Astrocyte (in vitro differentiated cells and primary cell): ENCODE data around the gene CCDC178. TPM values are rescaled to one million over a fixed set of nuclear protein-coding genes. Genes with fewer than 3 reads are reported as not detected.

Experiments
- DNase-seq: peaks from one replicate; pipeline ENCODE4 v3.0.0-alpha.2; 2010; ENCODE audit warnings: low read depth
- FAIRE-seq: peaks from 2 replicates; lab custom pipeline; 2011; peaks lifted over from hg19 to GRCh38; lab: Jason Lieb, UNC
- H2AFZ ChIP-seq: 2 replicates; pipeline ENCODE4 v1.6.0; 2012; ENCODE audit warnings: low read depth, low read length, inconsistent platforms
- H3K27ac ChIP-seq: 2 replicates; pipeline ENCODE4 v1.5.1; 2011; ENCODE audit warnings: low read depth, low read length, inconsistent platforms
- H3K27me3 ChIP-seq: 2 replicates; pipeline ENCODE4 v1.6.0; 2011; ENCODE audit warnings: low read length, inconsistent platforms; ENCODE audit not compliant: insufficient read depth
- H3K36me3 ChIP-seq: 2 replicates; pipeline ENCODE4 v1.5.1; 2011; ENCODE audit warnings: low read length, inconsistent platforms; ENCODE audit not compliant: insufficient read depth
- H3K4me1 ChIP-seq: 2 replicates; pipeline ENCODE4 v1.5.1; 2011; ENCODE audit warnings: low read length, inconsistent platforms; ENCODE audit not compliant: insufficient read depth
- H3K4me2 ChIP-seq: 2 replicates; pipeline ENCODE4 v1.6.0; 2012; ENCODE audit warnings: low read length, inconsistent platforms
- H3K4me3 ChIP-seq: 2 replicates; pipeline ENCODE4 v1.5.1; 2011; ENCODE audit warnings: low read depth, mild to moderate bottlenecking, low read length, inconsistent platforms; ENCODE audit not compliant: insufficient read depth
- H3K79me2 ChIP-seq: 2 replicates; pipeline ENCODE4 v1.6.0; 2012; ENCODE audit warnings: mild to moderate bottlenecking, low read length, inconsistent platforms; ENCODE audit not compliant: insufficient read depth
- H3K9ac ChIP-seq: 2 replicates; pipeline ENCODE4 v1.6.0; 2012; ENCODE audit warnings: mild to moderate bottlenecking, low read length, inconsistent platforms
- H3K9me3 ChIP-seq: 2 replicates; pipeline ENCODE4 v1.5.1; 2012; ENCODE audit warnings: low read depth, mild to moderate bottlenecking, low read length, inconsistent platforms; ENCODE audit not compliant: insufficient read depth
- H4K20me1 ChIP-seq: 2 replicates; pipeline ENCODE4 v1.6.0; 2012; ENCODE audit warnings: low read length, inconsistent platforms; ENCODE audit not compliant: insufficient read depth
- H3K27ac Mint-ChIP-seq: one replicate; pipeline ENCODE4 v1.8.0; 2021; ENCODE audit warnings: mild to moderate bottlenecking, mixed read lengths; ENCODE audit not compliant: unreplicated experiment
- H3K27me3 Mint-ChIP-seq: one replicate; pipeline ENCODE4 v1.8.0; 2021; ENCODE audit warnings: low read depth, mixed read lengths; ENCODE audit not compliant: unreplicated experiment
- H3K36me3 Mint-ChIP-seq: one replicate; pipeline ENCODE4 v1.8.0; 2021; ENCODE audit warnings: low read depth, mixed read lengths; ENCODE audit not compliant: unreplicated experiment
- H3K4me1 Mint-ChIP-seq: one replicate; pipeline ENCODE4 v1.8.0; 2021; ENCODE audit warnings: low read depth, mixed read lengths; ENCODE audit not compliant: unreplicated experiment
- H3K4me3 Mint-ChIP-seq: one replicate; pipeline ENCODE4 v1.8.0; 2021; ENCODE audit warnings: mild to moderate bottlenecking, moderate library complexity, mixed read lengths; ENCODE audit not compliant: unreplicated experiment
- H3K9me3 Mint-ChIP-seq: one replicate; pipeline ENCODE4 v1.8.0; 2021; ENCODE audit warnings: mild to moderate bottlenecking, mixed read lengths; ENCODE audit not compliant: unreplicated experiment
- CTCF ChIP-seq: IDR thresholded peaks from 2 replicates; pipeline ENCODE4 v1.5.1; 2011; ENCODE audit warnings: low read depth, mild to moderate bottlenecking, inconsistent platforms, low read length, moderate library complexity; ENCODE audit not compliant: insufficient read depth
- EZH2 ChIP-seq: IDR thresholded peaks from 2 replicates; pipeline ENCODE4 v1.6.1; 2012; ENCODE audit warnings: mild to moderate bottlenecking, low read length, inconsistent platforms; ENCODE audit not compliant: insufficient read depth
- total RNA-seq: library from RNA; stranded (reverse); gene quantifications from 2 replicates; pipeline ENCODE4 v1.2.1, GENCODE V29; 2021

CCDC178 gene
- total RNA-seq, 1 donor from 2014 or later, result 0.30 TPM

GRCh38 chr18:33282709-33283333 is 157.7 kb downstream of the CCDC178 start:
- no peak overlapping the region for H3K4me3 ChIP-seq
- Mint-ChIP-seq H3K27ac (no peak overlapping the region), H3K9me3 (no peaks in the 10 kb centered on the region), H3K36me3 (no peaks in the 10 kb centered on the region), H3K4me1 (no peaks in the 10 kb centered on the region), H3K27me3 (no peaks in the 10 kb centered on the region), H3K4me3 (no peak overlapping the region)
- no peaks in the 10 kb centered on the region for H3K4me1 ChIP-seq
- TF ChIP-seq CTCF (no peak), EZH2 (no peak)
- H3K27ac ChIP-seq, result no peak overlapping the region
- FAIRE-seq (no peak), DNase-seq (no peak)
- H3K9ac ChIP-seq, result no peak overlapping the region
- no peak overlapping the region for H3K4me2 ChIP-seq
- no peak overlapping the region for H2AFZ ChIP-seq
- H3K36me3 ChIP-seq, result no peaks in the 10 kb centered on the region
- no peaks in the 10 kb centered on the region for H3K27me3 ChIP-seq
- no peaks in the 10 kb centered on the region for H3K9me3 ChIP-seq
- no peaks in the 10 kb centered on the region for H4K20me1 ChIP-seq
- no peaks in the 10 kb centered on the region for H3K79me2 ChIP-seq

- Histone ChIP-seq H2AFZ (no peak overlapping the region), H3K4me2 (no peak overlapping the region), H3K27me3 (no peaks in the 10 kb centered on the region), H3K27ac (no peak overlapping the region), H4K20me1 (no peaks in the 10 kb centered on the region), H3K79me2 (no peaks in the 10 kb centered on the region), H3K4me1 (no peaks in the 10 kb centered on the region), H3K9ac (no peak overlapping the region), H3K36me3 (no peaks in the 10 kb centered on the region), H3K4me3 (no peak overlapping the region), H3K9me3 (no peaks in the 10 kb centered on the region)
- TF ChIP-seq CTCF (no peak), EZH2 (no peak)
- H3K4me1 Mint-ChIP-seq, result no peaks in the 10 kb centered on the region
- FAIRE-seq (no peak), DNase-seq (no peak)
- H3K27me3 Mint-ChIP-seq, result no peaks in the 10 kb centered on the region
- H3K4me3 Mint-ChIP-seq, result no peak overlapping the region
- no peaks in the 10 kb centered on the region for H3K9me3 Mint-ChIP-seq
- H3K36me3 Mint-ChIP-seq, result no peaks in the 10 kb centered on the region
- no peak overlapping the region for H3K27ac Mint-ChIP-seq
Measured at GRCh38 chr18:33282142-33282541, 158.4 kb downstream of the CCDC178 start.

GRCh38 chr18:33277431-33277830 is 163.1 kb downstream of the CCDC178 start:
- Histone ChIP-seq H3K36me3 (no peaks in the 10 kb centered on the region), H3K27me3 (no peaks in the 10 kb centered on the region), H3K4me1 (no peaks in the 10 kb centered on the region), H3K27ac (no peak overlapping the region), H2AFZ (no peak overlapping the region), H3K9ac (no peak overlapping the region), H4K20me1 (no peaks in the 10 kb centered on the region), H3K79me2 (no peaks in the 10 kb centered on the region), H3K4me3 (no peak overlapping the region), H3K4me2 (no peak overlapping the region), H3K9me3 (no peaks in the 10 kb centered on the region)
- Mint-ChIP-seq H3K4me3 (no peak overlapping the region), H3K27me3 (no peaks in the 10 kb centered on the region), H3K9me3 (no peaks in the 10 kb centered on the region), H3K4me1 (no peaks in the 10 kb centered on the region), H3K36me3 (no peaks in the 10 kb centered on the region), H3K27ac (no peak overlapping the region)
- TF ChIP-seq EZH2 (no peak), CTCF (no peak)
- DNase-seq, result no peak
- no peak for FAIRE-seq
